Activated CD8-positive, alpha-beta T cell treated with anti-CD3 and anti-CD28 coated beads, Interleukin-2, amount 10 ng/mL, durations not matched to agents 7 days and 5 days (primary cell): ENCODE results near the gene ACER3. TPM values are rescaled to one million over a fixed set of nuclear protein-coding genes. Genes with fewer than 3 reads are reported as not detected.
"Not testable (repeated sequence)": the region's sequence is repeated elsewhere in the genome, so short reads cannot be mapped to it uniquely, and the experiment has no call there.

Experiments used
- ATAC-seq: fragments of 150-1000 bp; cut with Tn5 transposase; one replicate; pipeline ENCODE4 v1.10.0; 2021; ENCODE audit warnings: moderate library complexity
- CTCF ChIA-PET: fragments of 350-600 bp; sonication (Branson Sonifier 250); formaldehyde crosslinking; loops from one replicate; lab custom pipeline; 2021; ENCODE audit warnings: antibody characterized with exemption; lab: Charles Lee
- POLR2A ChIA-PET: fragments of 350-600 bp; sonication (Branson Sonifier 250); formaldehyde crosslinking; loops from one replicate; lab custom pipeline; 2021; ENCODE audit warnings: antibody characterized with exemption; lab: Charles Lee
- DNase-seq: peaks from one replicate; pipeline ENCODE4 v3.0.0-alpha.2; 2020
- H3K27ac Mint-ChIP-seq: one replicate; pipeline ENCODE4 v1.8.0; 2021; ENCODE audit warnings: mild to moderate bottlenecking, mixed read lengths
- H3K27me3 Mint-ChIP-seq: one replicate; pipeline ENCODE4 v1.8.0; 2021; ENCODE audit warnings: low read depth, mixed read lengths
- H3K36me3 Mint-ChIP-seq: one replicate; pipeline ENCODE4 v1.8.0; 2021; ENCODE audit warnings: low read depth, mixed read lengths
- H3K4me1 Mint-ChIP-seq: one replicate; pipeline ENCODE4 v1.8.0; 2021; ENCODE audit warnings: low read depth, mixed read lengths
- H3K4me3 Mint-ChIP-seq: one replicate; pipeline ENCODE4 v1.8.0; 2021; ENCODE audit warnings: mild to moderate bottlenecking, mixed read lengths
- H3K9me3 Mint-ChIP-seq: one replicate; pipeline ENCODE4 v1.8.0; 2022; ENCODE audit warnings: mixed read lengths; ENCODE audit not compliant: insufficient read depth
- total RNA-seq, 2 experiments: library from RNA; stranded (reverse); gene quantifications; one replicate each; pipeline ENCODE4 v1.2.3, GENCODE V29; 2021

The ACER3 gene
- total RNA-seq, 2 experiments from 2014 or later, result 9.4 to 13.8 TPM

GRCh38 chr11:76855670-76856069 is 5.0 kb upstream of the ACER3 start:
- not testable (repeated sequence) for H3K36me3 Mint-ChIP-seq, H3K27me3 Mint-ChIP-seq, ATAC-seq, H3K27ac Mint-ChIP-seq, H3K9me3 Mint-ChIP-seq, DNase-seq, H3K4me1 Mint-ChIP-seq, H3K4me3 Mint-ChIP-seq
- POLR2A ChIA-PET, result interaction anchor here (0.6 kb wide), 1 partner anchor 474 kb away, joined by 3 read pairs; no protein-coding TSS in a partner anchor
- CTCF ChIA-PET, result interaction anchor here (1.3 to 1.7 kb wide), 2 partner anchors 63 to 64 kb away, joined by 4 to 7 read pairs; no protein-coding TSS in a partner anchor

- no peak for DNase-seq
- H3K4me1 Mint-ChIP-seq, result peaks cover 9% of the 10 kb centered on the region
- no peaks in the 10 kb centered on the region for H3K36me3 Mint-ChIP-seq
- POLR2A ChIA-PET, result no interaction called here
- CTCF ChIA-PET, result interaction anchor here (1.3 kb wide), 1 partner anchor 62 kb away, joined by 4 read pairs; no protein-coding TSS in a partner anchor
- H3K4me3 Mint-ChIP-seq, result no peak overlapping the region
- ATAC-seq, result no peak
- peaks cover 8% of the 10 kb centered on the region for H3K27me3 Mint-ChIP-seq
- no peak overlapping the region for H3K27ac Mint-ChIP-seq
- H3K9me3 Mint-ChIP-seq, result no peaks in the 10 kb centered on the region
Measured at GRCh38 chr11:76856106-76856505, 4.6 kb upstream of the ACER3 start.

- Mint-ChIP-seq H3K27ac (no peak overlapping the region), H3K4me1 (peaks cover 13% of the 10 kb centered on the region), H3K9me3 (no peaks in the 10 kb centered on the region), H3K27me3 (peaks cover 8% of the 10 kb centered on the region), H3K4me3 (no peak overlapping the region), H3K36me3 (no peaks in the 10 kb centered on the region)
- ChIA-PET CTCF (no interaction called here), POLR2A (no interaction called here)
- DNase-seq (no peak), ATAC-seq (no peak)
Measured at GRCh38 chr11:76856571-76856970, 4.1 kb upstream of the ACER3 start.

GRCh38 chr11:76857781-76858410 is 2.8 kb upstream of the ACER3 start:
- H3K4me1 Mint-ChIP-seq, result peaks cover 18% of the 10 kb centered on the region
- H3K27ac Mint-ChIP-seq, result no peak overlapping the region
- H3K4me3 Mint-ChIP-seq, result no peak overlapping the region
- H3K27me3 Mint-ChIP-seq, result peaks cover 8% of the 10 kb centered on the region
- no peaks in the 10 kb centered on the region for H3K36me3 Mint-ChIP-seq
- H3K9me3 Mint-ChIP-seq, result no peaks in the 10 kb centered on the region
- ATAC-seq, result no peak
- ChIA-PET POLR2A (no interaction called here), CTCF (interaction anchor here (1.6 kb wide), 1 partner anchor 59 kb away, joined by 3 read pairs; no protein-coding TSS in a partner anchor)
- no peak for DNase-seq

- POLR2A ChIA-PET, result no interaction called here
- Mint-ChIP-seq H3K4me3 (peak overlapping the region; percentile 74), H3K27ac (peak overlapping the region; percentile 31)
Measured at GRCh38 chr11:76859708-76860227, 950 bp upstream of the ACER3 start.

GRCh38 chr11:76861490-76861953 is 804 bp downstream of the ACER3 start:
- Mint-ChIP-seq H3K27ac (peak overlapping the region; percentile 62), H3K27me3 (peaks cover 3% of the 10 kb centered on the region), H3K36me3 (peaks cover 10% of the 10 kb centered on the region), H3K4me1 (peaks cover 23% of the 10 kb centered on the region), H3K9me3 (no peaks in the 10 kb centered on the region), H3K4me3 (peak overlapping the region; percentile 88)
- DNase-seq (no peak), ATAC-seq (no peak)
- ChIA-PET CTCF (no interaction called here), POLR2A (interaction anchor here (0.7 kb wide), 1 partner anchor 661 kb away, joined by 3 read pairs; no protein-coding TSS in a partner anchor)

More at GRCh38 chr11:76859708-76860227, 950 bp upstream of the ACER3 start:
- DNase-seq (no peak), ATAC-seq (no peak)
- Mint-ChIP-seq H3K9me3 (no peaks in the 10 kb centered on the region), H3K27me3 (peaks cover 3% of the 10 kb centered on the region), H3K36me3 (peaks cover 3% of the 10 kb centered on the region), H3K4me1 (peaks cover 27% of the 10 kb centered on the region)
- CTCF ChIA-PET, result interaction anchor here (1.1 kb wide), 2 partner anchors 59 to 651 kb away, joined by 3 to 5 read pairs; no protein-coding TSS in a partner anchor

GRCh38 chr11:76862794-76863193 is 2.1 kb downstream of the ACER3 start:
- H3K4me3 Mint-ChIP-seq, DNase-seq, H3K27ac Mint-ChIP-seq, H3K36me3 Mint-ChIP-seq, ATAC-seq, H3K9me3 Mint-ChIP-seq, H3K27me3 Mint-ChIP-seq, POLR2A ChIA-PET: not testable (repeated sequence)
- CTCF ChIA-PET, result interaction anchor here (1.1 to 1.5 kb wide), 3 partner anchors 53 to 57 kb away, joined by 3 to 6 read pairs (median 5); no protein-coding TSS in a partner anchor
- H3K4me1 Mint-ChIP-seq, result peaks cover 23% of the 10 kb centered on the region

GRCh38 chr11:76863196-76863777 is 2.6 kb downstream of the ACER3 start:
- peaks cover 23% of the 10 kb centered on the region for H3K4me1 Mint-ChIP-seq
- CTCF ChIA-PET, result interaction anchor here (1.1 to 1.5 kb wide), 3 partner anchors 54 to 57 kb away, joined by 3 to 6 read pairs (median 5); no protein-coding TSS in a partner anchor

GRCh38 chr11:76872959-76873827 is 12.5 kb downstream of the ACER3 start:
- CTCF ChIA-PET, result interaction anchor here (1.4 kb wide), 1 partner anchor 47 kb away, joined by 7 read pairs; no protein-coding TSS in a partner anchor
- Mint-ChIP-seq H3K4me1 (no peaks in the 10 kb centered on the region), H3K27me3 (peaks cover 2% of the 10 kb centered on the region), H3K36me3 (peaks cover 15% of the 10 kb centered on the region), H3K9me3 (no peaks in the 10 kb centered on the region), H3K4me3 (no peak overlapping the region), H3K27ac (no peak overlapping the region)
- POLR2A ChIA-PET, result no interaction called here
- no peak for DNase-seq
- ATAC-seq, result no peak

More at GRCh38 chr11:76863196-76863777, 2.6 kb downstream of the ACER3 start:
- POLR2A ChIA-PET, result no interaction called here
- no peak for DNase-seq
- peaks cover 10% of the 10 kb centered on the region for H3K36me3 Mint-ChIP-seq
- H3K27me3 Mint-ChIP-seq, result no peaks in the 10 kb centered on the region
- ATAC-seq, result no peak
- H3K4me3 Mint-ChIP-seq, result no peak overlapping the region
- H3K27ac Mint-ChIP-seq, result no peak overlapping the region
- H3K9me3 Mint-ChIP-seq, result no peaks in the 10 kb centered on the region

- no peak overlapping the region for H3K4me3 Mint-ChIP-seq
Measured at GRCh38 chr11:76878014-76878413, 17.3 kb downstream of the ACER3 start.

GRCh38 chr11:76880314-76880713 is 19.6 kb downstream of the ACER3 start:
- Mint-ChIP-seq H3K4me3 (no peak overlapping the region), H3K36me3 (peaks cover 6% of the 10 kb centered on the region), H3K4me1 (peaks cover 4% of the 10 kb centered on the region), H3K27ac (no peak overlapping the region), H3K9me3 (no peaks in the 10 kb centered on the region), H3K27me3 (peaks cover 2% of the 10 kb centered on the region)
- CTCF ChIA-PET, result interaction anchor here (2.9 kb wide), 1 partner anchor 40 kb away, joined by 8 read pairs; no protein-coding TSS in a partner anchor
- ATAC-seq (no peak), DNase-seq (no peak)
- POLR2A ChIA-PET, result no interaction called here

More at GRCh38 chr11:76878014-76878413, 17.3 kb downstream of the ACER3 start:
- ChIA-PET POLR2A (no interaction called here), CTCF (no interaction called here)
- Mint-ChIP-seq H3K4me1 (no peaks in the 10 kb centered on the region), H3K27me3 (peaks cover 2% of the 10 kb centered on the region), H3K27ac (no peak overlapping the region), H3K36me3 (peaks cover 6% of the 10 kb centered on the region), H3K9me3 (no peaks in the 10 kb centered on the region)
- DNase-seq (no peak), ATAC-seq (no peak)
